H9 (cell line): ENCODE results near the gene SEMA3E. TPM values are rescaled to one million over a fixed set of nuclear protein-coding genes. Genes with fewer than 3 reads are reported as not detected.

Source experiments
- DNase-seq: peaks from one replicate; pipeline ENCODE4 v3.0.0-alpha.2; 2017
- H2AFZ ChIP-seq: one replicate; pipeline ENCODE4 v1.6.1; 2013; ENCODE audit warnings: mild to moderate bottlenecking, low read length, control low read depth, moderate library complexity
- H2AK5ac ChIP-seq: 2 replicates; pipeline ENCODE4 v1.6.1; 2013; ENCODE audit warnings: low read length, control low read depth, mixed read lengths; ENCODE audit not compliant: insufficient read length
- H2BK120ac ChIP-seq: one replicate; pipeline ENCODE4 v1.6.1; 2013; ENCODE audit warnings: low read depth, mild to moderate bottlenecking, low read length, control low read depth, inconsistent platforms; ENCODE audit not compliant: poor library complexity, severe bottlenecking
- H2BK12ac ChIP-seq: 2 replicates; pipeline ENCODE4 v1.6.1; 2013; ENCODE audit warnings: low read length, control low read depth, mixed read lengths, low read depth; ENCODE audit not compliant: insufficient read length
- H2BK15ac ChIP-seq: 2 replicates; pipeline ENCODE4 v1.6.1; 2013; ENCODE audit warnings: low read depth, low read length, control low read depth
- H2BK20ac ChIP-seq: one replicate; pipeline ENCODE4 v1.6.1; 2013; ENCODE audit warnings: low read depth, mild to moderate bottlenecking, low read length, control low read depth, inconsistent platforms; ENCODE audit not compliant: poor library complexity, severe bottlenecking
- H2BK5ac ChIP-seq: 2 replicates; pipeline ENCODE4 v1.6.1; 2013; ENCODE audit warnings: low read length, control low read depth, mixed read lengths; ENCODE audit not compliant: insufficient read length
- H3K14ac ChIP-seq: 2 replicates; pipeline ENCODE4 v1.6.1; 2013; ENCODE audit warnings: low read length, control low read depth; ENCODE audit not compliant: insufficient read depth
- H3K18ac ChIP-seq: 2 replicates; pipeline ENCODE4 v1.6.1; 2013; ENCODE audit warnings: low read depth, mild to moderate bottlenecking, mixed read lengths, low read length, control low read depth; ENCODE audit not compliant: insufficient read length
- H3K23ac ChIP-seq: 2 replicates; pipeline ENCODE4 v1.6.1; 2013; ENCODE audit warnings: low read length, control low read depth, mixed read lengths, low read depth; ENCODE audit not compliant: insufficient read length
- H3K23me2 ChIP-seq: 2 replicates; pipeline ENCODE4 v1.6.1; 2013; ENCODE audit warnings: low read depth, mild to moderate bottlenecking, mixed read lengths, low read length, control low read depth; ENCODE audit not compliant: insufficient read length, poor library complexity, severe bottlenecking
- H3K27ac ChIP-seq: 2 replicates; pipeline ENCODE4 v1.5.1; 2013; ENCODE audit warnings: low read length, control low read depth, mixed read lengths, low read depth; ENCODE audit not compliant: insufficient read length
- H3K27me3 ChIP-seq: 2 replicates; pipeline ENCODE4 v1.6.1; 2013; ENCODE audit warnings: low read length, control low read depth, inconsistent platforms; ENCODE audit not compliant: insufficient read depth
- H3K4ac ChIP-seq: 2 replicates; pipeline ENCODE4 v1.6.1; 2013; ENCODE audit warnings: low read depth, mild to moderate bottlenecking, control low read depth, inconsistent platforms, low read length, moderate library complexity
- H3K4me1 ChIP-seq: 2 replicates; pipeline ENCODE4 v1.6.1; 2013; ENCODE audit warnings: low read length, control low read depth, inconsistent platforms; ENCODE audit not compliant: insufficient read depth
- H3K4me2 ChIP-seq: 2 replicates; pipeline ENCODE4 v1.6.1; 2013; ENCODE audit warnings: low read length, control low read depth, mixed read lengths; ENCODE audit not compliant: insufficient read length, insufficient read depth
- H3K56ac ChIP-seq: 2 replicates; pipeline ENCODE4 v1.6.1; 2013; ENCODE audit warnings: low read depth, mild to moderate bottlenecking, mixed read lengths, low read length, control low read depth; ENCODE audit not compliant: insufficient read length
- H3K79me1 ChIP-seq: 2 replicates; pipeline ENCODE4 v1.6.1; 2013; ENCODE audit warnings: low read depth, mild to moderate bottlenecking, moderate library complexity, low read length, control low read depth, inconsistent platforms; ENCODE audit not compliant: insufficient read depth, poor library complexity, severe bottlenecking
- H3K79me2 ChIP-seq: 2 replicates; pipeline ENCODE4 v1.6.1; 2013; ENCODE audit warnings: low read length, control low read depth, inconsistent platforms; ENCODE audit not compliant: insufficient read depth
- H3K9ac ChIP-seq: 2 replicates; pipeline ENCODE4 v1.6.1; 2013; ENCODE audit warnings: low read length, control low read depth, mixed read lengths; ENCODE audit not compliant: insufficient read length; ENCODE audit errors: extremely low read depth
- H3K9me3 ChIP-seq: one replicate; pipeline ENCODE4 v1.6.1; 2013; ENCODE audit warnings: low read depth, low read length, inconsistent platforms; ENCODE audit not compliant: control insufficient read depth
- H3T11ph ChIP-seq: one replicate; pipeline ENCODE4 v1.6.1; 2013; ENCODE audit warnings: mild to moderate bottlenecking, low read length, control low read depth, inconsistent platforms
- H4K20me1 ChIP-seq: one replicate; pipeline ENCODE4 v1.6.1; 2013; ENCODE audit not compliant: control insufficient read depth, insufficient read length, insufficient read depth
- H4K5ac ChIP-seq: 2 replicates; pipeline ENCODE4 v1.6.1; 2013; ENCODE audit warnings: low read depth, mild to moderate bottlenecking, mixed read lengths, low read length, control low read depth; ENCODE audit not compliant: insufficient read length
- H4K8ac ChIP-seq: replicated peaks from 2 replicates; pipeline ENCODE4 v1.6.1; 2013; ENCODE audit warnings: low read length, control low read depth, mixed read lengths, low read depth; ENCODE audit not compliant: insufficient read length
- H4K91ac ChIP-seq: 2 replicates; pipeline ENCODE4 v1.6.1; 2013; ENCODE audit warnings: low read depth, mild to moderate bottlenecking, moderate library complexity, mixed read lengths, low read length, control low read depth; ENCODE audit not compliant: insufficient read length
- H3K27ac Mint-ChIP-seq, 3 experiments: 2 replicates in 2 of 3; 3 replicates in 1 of 3; pipeline ENCODE4 v1.8.0; 2020 to 2021; ENCODE audit warnings: mixed read lengths in 3 of 3, mild to moderate bottlenecking in 1 of 3, moderate library complexity in 1 of 3
- H3K27me3 Mint-ChIP-seq: 2 replicates; pipeline ENCODE4 v1.8.0; 2021; ENCODE audit warnings: low read depth, mild to moderate bottlenecking, moderate library complexity, mixed read lengths
- H3K36me3 Mint-ChIP-seq, 3 experiments: 2 replicates in 2 of 3; 3 replicates in 1 of 3; pipeline ENCODE4 v1.8.0; 2020 to 2021; ENCODE audit warnings: low read depth in 3 of 3, mixed read lengths in 3 of 3; ENCODE audit not compliant: insufficient read depth in 1 of 3
- H3K4me1 Mint-ChIP-seq, 2 experiments: 2 replicates each; pipeline ENCODE4 v1.8.0; 2020; ENCODE audit warnings: mixed read lengths in 2 of 2
- H3K4me3 Mint-ChIP-seq, 2 experiments: 2 replicates in 1 of 2; 3 replicates in 1 of 2; pipeline ENCODE4 v1.8.0; 2020 to 2021; ENCODE audit warnings: mild to moderate bottlenecking in 2 of 2, mixed read lengths in 2 of 2, moderate library complexity in 1 of 2
- H3K9me3 Mint-ChIP-seq, 2 experiments: 2 replicates in 1 of 2; 3 replicates in 1 of 2; pipeline ENCODE4 v1.8.0; 2020; ENCODE audit warnings: mild to moderate bottlenecking in 2 of 2, mixed read lengths in 2 of 2, moderate library complexity in 1 of 2
- WGBS: extraction: QIAGEN DNeasy Blood & Tissue Kit; methylation state at CpG from one replicate; pipeline ENCODE4 v1.1.7; 2013; ENCODE audit warnings: missing lambda C conversion rate, low lambda C conversion rate, mixed read lengths; ENCODE audit not compliant: insufficient read length; ENCODE audit errors: extremely low coverage; 5-methylcytosine and 5-hydroxymethylcytosine counted together
- total RNA-seq: library from RNA; stranded (reverse); gene quantifications from 2 replicates; pipeline ENCODE4 v1.2.1, GENCODE V29; 2021
- TF ChIP-seq, protein P1 (sequence below): fragments of 200-600 bp; sonication (generic); conservative IDR thresholded peaks from 3 replicates; pipeline ENCODE4 v1.8.0; 2021; ENCODE audit warnings: antibody characterized with exemption, mild to moderate bottlenecking

Gene SEMA3E
- total RNA-seq, 1 experiment from 2014 or later = 0.39 TPM

DNA sequence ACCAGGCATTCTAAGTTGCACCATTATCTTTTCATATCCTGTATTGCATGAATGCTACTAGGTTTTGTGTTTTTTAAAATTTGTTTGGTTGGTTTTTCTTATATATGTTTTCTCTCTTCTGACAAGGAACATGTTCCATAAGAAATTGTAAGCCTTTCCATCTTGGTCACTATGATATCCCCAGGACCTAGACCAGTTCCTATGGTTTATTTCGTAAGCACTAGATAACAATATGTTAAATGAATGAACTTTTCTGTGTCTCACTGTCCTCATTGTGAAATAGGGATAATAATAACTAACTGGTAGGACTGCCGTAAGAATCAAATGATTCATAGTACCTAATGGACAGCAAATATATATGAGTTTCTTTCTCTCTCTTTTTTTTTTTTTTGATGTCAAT lies 146.3 kb downstream of the SEMA3E start:
- H4K91ac ChIP-seq = no peak overlapping the region
- H3K79me1 ChIP-seq = no peaks in the 10 kb centered on the region
- no peaks in the 10 kb centered on the region for H3K23me2 ChIP-seq
- no peak overlapping the region for H3K18ac ChIP-seq
- H2AFZ ChIP-seq = no peak overlapping the region
- peaks cover 0 to 2% (median 0%) of the 10 kb centered on the region in 3 experiments; a peak in 1 of 7 replicates for H3K36me3 Mint-ChIP-seq
- no peak overlapping the region for H3K4me3 Mint-ChIP-seq
- no CpG with 5 or more reads among the region's 2 CpGs for WGBS
- no peaks in the 10 kb centered on the region for H3K27me3 Mint-ChIP-seq
- no peaks in the 10 kb centered on the region for H3K4me1 ChIP-seq
- H4K20me1 ChIP-seq = no peaks in the 10 kb centered on the region
- no peak overlapping the region for H3K9ac ChIP-seq
- no peaks in the 10 kb centered on the region for H3K9me3 Mint-ChIP-seq
- no peak overlapping the region for H3K14ac ChIP-seq
- H4K8ac ChIP-seq = no peak overlapping the region
- no peak overlapping the region for H2BK12ac ChIP-seq
- H2AK5ac ChIP-seq = no peak overlapping the region
- no peak overlapping the region for H3K56ac ChIP-seq
- H3K4me2 ChIP-seq = no peak overlapping the region
- H3K79me2 ChIP-seq = no peaks in the 10 kb centered on the region
- H3K4me1 Mint-ChIP-seq = no peaks in the 10 kb centered on the region
- H3T11ph ChIP-seq = no peak overlapping the region
- DNase-seq = no peak
- no peak overlapping the region for H3K4ac ChIP-seq
- H4K5ac ChIP-seq = no peak overlapping the region
- H3K27ac Mint-ChIP-seq = no peak overlapping the region
- no peak overlapping the region for H2BK20ac ChIP-seq
- no peak overlapping the region for H2BK120ac ChIP-seq
- no peak overlapping the region for H3K23ac ChIP-seq
- no peak overlapping the region for H2BK15ac ChIP-seq
- no peaks in the 10 kb centered on the region for H3K27me3 ChIP-seq
- no peak overlapping the region for H2BK5ac ChIP-seq
- H3K27ac ChIP-seq = no peak overlapping the region
- TF ChIP-seq, protein P1, sequence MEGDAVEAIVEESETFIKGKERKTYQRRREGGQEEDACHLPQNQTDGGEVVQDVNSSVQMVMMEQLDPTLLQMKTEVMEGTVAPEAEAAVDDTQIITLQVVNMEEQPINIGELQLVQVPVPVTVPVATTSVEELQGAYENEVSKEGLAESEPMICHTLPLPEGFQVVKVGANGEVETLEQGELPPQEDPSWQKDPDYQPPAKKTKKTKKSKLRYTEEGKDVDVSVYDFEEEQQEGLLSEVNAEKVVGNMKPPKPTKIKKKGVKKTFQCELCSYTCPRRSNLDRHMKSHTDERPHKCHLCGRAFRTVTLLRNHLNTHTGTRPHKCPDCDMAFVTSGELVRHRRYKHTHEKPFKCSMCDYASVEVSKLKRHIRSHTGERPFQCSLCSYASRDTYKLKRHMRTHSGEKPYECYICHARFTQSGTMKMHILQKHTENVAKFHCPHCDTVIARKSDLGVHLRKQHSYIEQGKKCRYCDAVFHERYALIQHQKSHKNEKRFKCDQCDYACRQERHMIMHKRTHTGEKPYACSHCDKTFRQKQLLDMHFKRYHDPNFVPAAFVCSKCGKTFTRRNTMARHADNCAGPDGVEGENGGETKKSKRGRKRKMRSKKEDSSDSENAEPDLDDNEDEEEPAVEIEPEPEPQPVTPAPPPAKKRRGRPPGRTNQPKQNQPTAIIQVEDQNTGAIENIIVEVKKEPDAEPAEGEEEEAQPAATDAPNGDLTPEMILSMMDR = no peak
- H3K9me3 ChIP-seq = no peaks in the 10 kb centered on the region
